ENCODE data around the gene IFIT3. TPM values are rescaled to one million over a fixed set of nuclear protein-coding genes. Genes with fewer than 3 reads are reported as not detected.
A peak's percentile ranks its signal among the peaks of the same experiment; 100 is the strongest.
"Not testable (repeated sequence)": the region's sequence is repeated elsewhere in the genome, so short reads cannot be mapped to it uniquely, and the experiment has no call there.

IFIT3 gene
- total RNA-seq, 1 experiment from 2014 or later = 32.0 TPM

GRCh38 chr10:89303161-89303560 is 24.6 kb upstream of the IFIT3 start:
- DNase-seq (ENCODE audit: low read depth) = no peak

GRCh38 chr10:89304026-89304425 is 23.8 kb upstream of the IFIT3 start:
- DNase-seq (ENCODE audit: low read depth) = no peak

DNA sequence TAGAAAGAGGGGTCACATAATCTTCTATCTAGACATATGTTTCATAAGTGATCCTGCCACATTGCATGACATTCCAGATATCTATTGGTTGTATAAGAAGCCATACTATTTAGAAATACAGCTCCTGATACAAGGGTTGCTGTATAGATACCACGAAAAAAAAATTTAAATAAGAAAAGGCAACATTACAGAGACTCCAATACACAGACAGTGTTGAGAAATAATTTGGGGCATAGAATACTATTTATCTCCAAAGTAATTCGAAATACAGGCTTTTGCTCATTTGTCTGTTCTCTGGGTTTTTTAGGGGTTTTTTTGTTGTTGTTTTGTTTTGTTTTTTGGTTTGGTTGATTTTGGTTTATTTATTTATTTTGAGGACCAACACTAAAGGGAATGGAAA is 23.4 kb upstream of the IFIT3 start:
- DNase-seq (ENCODE audit: low read depth) = no peak

DNA sequence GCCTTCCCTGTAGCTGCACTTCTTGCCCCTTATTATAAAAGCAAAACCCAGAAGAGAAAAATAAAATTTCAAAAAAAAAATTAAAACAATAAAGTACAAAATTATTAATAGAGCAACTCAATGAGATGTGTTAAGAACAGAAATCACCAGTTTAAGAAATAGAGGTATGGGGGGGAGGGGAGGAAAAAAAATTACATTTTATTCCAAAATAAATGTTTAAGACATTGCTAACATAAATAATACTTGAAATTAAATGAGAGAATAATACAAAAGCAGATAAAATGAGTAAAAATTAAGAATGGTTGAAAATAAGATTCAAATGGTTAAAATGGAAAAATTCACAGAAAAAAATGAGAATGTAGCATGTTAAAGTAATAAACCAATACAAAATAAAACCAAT is 22.9 kb upstream of the IFIT3 start:
- DNase-seq (ENCODE audit: low read depth) = no peak

DNA sequence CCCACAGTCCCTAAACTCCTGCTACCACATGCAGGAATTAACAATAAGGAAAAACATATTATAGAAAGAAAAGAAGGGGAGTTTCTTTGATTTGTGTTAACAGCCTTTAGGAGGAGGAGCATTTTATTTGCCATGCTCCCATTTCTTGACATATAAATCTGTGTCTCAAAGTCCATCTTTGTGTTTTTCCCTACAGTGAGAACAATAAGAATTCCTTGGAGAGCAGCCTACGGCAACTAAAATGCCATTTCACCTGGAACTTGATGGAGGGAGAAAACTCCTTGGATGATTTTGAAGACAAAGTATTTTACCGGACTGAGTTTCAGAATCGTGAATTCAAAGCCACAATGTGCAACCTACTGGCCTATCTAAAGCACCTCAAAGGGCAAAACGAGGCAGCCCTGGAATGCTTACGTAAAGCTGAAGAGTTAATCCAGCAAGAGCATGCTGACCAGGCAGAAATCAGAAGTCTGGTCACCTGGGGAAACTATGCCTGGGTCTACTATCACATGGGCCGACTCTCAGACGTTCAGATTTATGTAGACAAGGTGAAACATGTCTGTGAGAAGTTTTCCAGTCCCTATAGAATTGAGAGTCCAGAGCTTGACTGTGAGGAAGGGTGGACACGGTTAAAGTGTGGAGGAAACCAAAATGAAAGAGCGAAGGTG is 21.9 kb upstream of the IFIT3 start:
- DNase-seq (ENCODE audit: low read depth) = no peak

GRCh38 chr10:89306434-89307268 is 21.1 kb upstream of the IFIT3 start:
- DNase-seq (ENCODE audit: low read depth) = no peak

GRCh38 chr10:89307269-89307577 is 20.6 kb upstream of the IFIT3 start:
- DNase-seq (ENCODE audit: low read depth) = no peak

- DNase-seq (ENCODE audit: low read depth) = no peak
These were observed 19.5 kb upstream of the IFIT3 start for GRCh38 chr10:89308266-89308665.

- DNase-seq (ENCODE audit: low read depth) = no peak
These were observed 19.1 kb upstream of the IFIT3 start for GRCh38 chr10:89308736-89309135.

DNA sequence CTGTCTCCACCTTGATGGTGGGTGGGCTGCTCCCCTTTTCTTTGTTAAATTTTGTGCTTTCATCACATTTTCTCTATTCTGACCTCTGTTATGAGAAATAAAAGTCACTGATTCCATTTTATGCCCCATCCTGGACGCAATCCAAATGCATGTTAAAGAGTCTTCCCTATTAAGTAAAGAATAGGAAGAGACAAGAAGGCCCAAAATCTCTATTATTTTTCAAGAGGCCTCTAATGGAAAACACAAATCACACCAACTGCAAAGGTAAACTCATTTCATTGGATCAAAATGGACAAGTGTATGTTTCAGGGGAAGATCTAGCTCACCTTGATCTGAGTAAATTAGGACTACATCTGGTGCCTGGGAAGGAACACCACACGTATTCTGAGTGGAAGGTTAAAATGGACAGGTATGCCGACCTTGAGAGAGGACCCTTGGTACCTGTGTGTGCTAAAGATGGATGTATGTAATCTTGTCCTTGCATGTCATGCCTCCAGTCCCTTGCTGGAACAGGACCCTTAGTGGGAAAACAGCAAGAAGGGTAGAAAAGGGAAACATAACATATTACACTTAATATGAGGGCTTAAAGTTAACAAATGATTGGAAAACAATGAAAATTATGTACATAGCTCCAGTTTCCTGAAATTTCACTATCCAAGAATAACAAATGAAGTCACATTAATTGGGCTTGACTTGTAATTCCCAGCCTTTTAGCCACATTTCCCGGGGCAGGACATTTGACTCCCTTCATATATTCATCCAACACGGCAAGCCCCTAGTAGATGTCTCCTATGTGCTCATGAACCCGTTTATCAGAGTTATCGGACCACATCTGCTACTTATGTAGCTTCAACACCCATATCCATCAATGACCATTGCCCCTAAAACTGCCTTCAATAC is 18.4 kb upstream of the IFIT3 start:
- DNase-seq (ENCODE audit: low read depth) = no peak

DNA sequence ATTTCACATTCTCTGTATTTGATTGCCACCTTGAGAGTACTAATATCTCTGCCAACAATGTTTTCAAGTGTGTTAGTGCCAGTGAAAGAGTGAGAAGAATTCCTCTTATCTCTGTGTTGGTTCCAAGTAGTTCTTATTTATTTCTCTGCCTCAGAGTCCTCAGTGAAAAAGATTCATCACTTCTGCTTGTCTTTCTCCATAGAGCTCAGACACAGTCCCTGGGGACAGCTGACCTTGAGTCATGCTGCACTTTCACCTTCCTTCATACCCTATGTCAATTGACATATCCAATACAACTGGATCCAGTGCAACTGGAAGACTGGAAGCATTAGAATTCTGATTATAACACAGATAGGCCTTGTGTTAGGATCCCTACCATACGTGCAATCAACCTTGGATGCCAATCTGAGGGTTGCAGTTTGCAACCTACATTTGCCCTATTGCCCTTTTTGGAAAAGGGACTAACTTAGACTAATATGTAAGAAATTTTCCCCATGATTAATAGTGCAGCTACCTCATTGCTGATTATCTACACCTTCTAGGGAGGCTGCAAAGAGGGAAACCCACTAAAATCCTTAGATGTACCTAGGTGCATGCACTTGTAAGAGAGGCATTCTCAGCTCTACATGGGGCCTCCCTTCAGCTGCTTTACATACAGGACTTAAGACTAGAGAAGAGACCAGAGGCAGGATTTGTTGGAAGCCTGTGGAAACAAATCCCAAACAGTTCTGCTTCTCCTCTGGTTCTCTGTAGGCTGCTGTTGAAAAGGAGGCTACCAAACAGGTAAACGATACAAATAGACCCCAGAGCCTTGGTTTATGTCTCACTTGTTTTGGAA is 17.5 kb upstream of the IFIT3 start:
- DNase-seq (ENCODE audit: low read depth) = peak; percentile 39

DNA sequence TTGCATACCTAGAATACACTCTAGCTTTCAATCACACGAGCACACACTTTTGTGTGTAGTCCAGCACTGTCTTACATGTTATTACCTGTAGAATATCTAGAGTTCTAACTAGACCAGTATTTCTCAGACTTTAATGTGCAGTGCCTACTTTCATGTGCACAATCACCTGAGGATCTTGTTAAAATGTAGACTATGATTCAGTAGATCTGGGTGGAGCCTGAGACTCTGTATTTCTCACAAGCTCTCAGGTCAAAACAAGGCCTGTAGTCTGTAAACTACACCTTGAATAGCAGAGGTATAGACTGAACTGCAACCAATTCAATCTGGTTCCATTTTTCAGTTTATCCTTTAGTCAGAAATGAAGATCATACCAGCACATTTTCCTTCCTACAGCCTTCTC is 14.8 kb upstream of the IFIT3 start:
- DNase-seq (ENCODE audit: low read depth) = no peak

DNA sequence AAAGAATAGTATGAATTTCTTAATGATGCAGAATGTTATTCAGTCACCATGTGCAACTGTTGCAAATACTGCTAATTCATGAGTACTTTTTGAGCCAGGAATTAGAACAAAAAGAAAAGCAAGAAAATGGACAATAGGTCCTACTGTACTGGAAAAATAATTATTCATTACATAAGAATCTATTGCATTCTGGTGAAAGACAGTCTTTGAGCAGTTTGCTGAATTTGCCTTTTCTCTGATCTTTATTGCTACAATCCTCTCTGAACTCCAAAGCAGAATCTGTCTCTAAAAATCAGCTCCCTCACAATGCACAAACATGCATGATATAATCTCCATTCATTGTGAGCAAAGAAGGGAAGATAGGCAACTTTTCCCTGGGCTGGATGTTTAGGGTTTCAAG is 13.1 kb upstream of the IFIT3 start:
- no peak for DNase-seq (ENCODE audit: low read depth)

DNA sequence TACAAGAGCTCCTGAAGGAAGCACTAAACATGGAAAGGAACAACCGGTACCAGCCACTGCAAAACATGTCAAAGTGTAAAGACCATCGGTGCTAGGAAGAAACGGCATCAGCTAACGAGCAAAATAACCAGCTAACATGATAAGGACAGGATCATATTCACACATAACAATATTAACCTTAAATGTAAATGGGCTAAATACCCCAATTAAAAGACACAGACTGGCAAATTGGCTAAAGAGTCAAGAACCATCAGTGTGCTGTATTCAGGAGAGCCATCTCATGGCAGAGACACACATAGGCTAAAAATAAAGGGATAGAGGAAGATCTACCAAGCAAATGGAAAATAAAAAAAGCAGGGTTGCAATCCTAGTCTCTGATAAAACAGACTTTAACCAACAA is 9.8 kb upstream of the IFIT3 start:
- not testable (repeated sequence) for DNase-seq (ENCODE audit: low read depth)

DNA sequence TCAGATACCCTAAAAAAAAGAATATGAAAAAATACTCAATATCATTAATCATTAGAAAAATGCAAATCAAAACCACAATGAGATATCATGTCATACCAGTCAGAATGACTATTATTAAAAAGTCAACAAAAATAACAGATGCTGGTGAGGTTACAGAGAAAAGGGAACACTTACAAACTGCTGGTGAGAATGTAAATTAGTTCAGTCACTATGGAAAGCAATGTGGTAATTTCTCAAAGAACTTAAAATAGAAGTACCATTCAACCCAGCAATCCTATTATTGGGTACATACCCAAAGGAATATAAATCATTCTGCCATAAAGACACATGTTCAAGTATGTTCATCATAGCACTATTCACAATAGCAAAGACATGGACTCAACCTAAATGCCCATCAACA is 2.7 kb upstream of the IFIT3 start:
- DNase-seq (ENCODE audit: low read depth) = not testable (repeated sequence)

DNA sequence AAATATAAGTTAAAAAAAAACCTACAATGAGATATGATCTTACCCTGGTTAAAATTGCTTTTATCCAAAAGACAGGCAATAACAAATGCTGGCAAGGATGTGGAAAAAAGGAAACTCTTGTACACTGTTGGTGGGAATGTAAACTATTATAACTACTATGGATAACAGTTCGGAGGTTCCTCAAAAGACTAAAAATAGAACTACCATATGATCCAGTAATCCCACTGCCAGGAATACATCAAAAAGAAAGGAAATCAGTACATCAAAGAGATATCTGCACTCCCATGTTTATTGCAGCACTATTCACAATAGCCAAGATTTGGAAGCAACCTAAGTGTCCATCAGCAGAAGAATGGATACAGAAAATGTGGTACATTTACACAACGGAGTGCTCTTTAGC is 1.9 kb upstream of the IFIT3 start:
- not testable (repeated sequence) for DNase-seq (ENCODE audit: low read depth)

- DNase-seq (ENCODE audit: low read depth) = no peak
These were observed 1.4 kb downstream of the IFIT3 start for GRCh38 chr10:89329151-89329550.

GRCh38 chr10:89330014-89330413 is 2.2 kb downstream of the IFIT3 start:
- not testable (repeated sequence) for DNase-seq (ENCODE audit: low read depth)

- no peak for DNase-seq (ENCODE audit: low read depth)
These were observed 2.9 kb downstream of the IFIT3 start for GRCh38 chr10:89330537-89331212.

GRCh38 chr10:89331487-89332122 is 3.8 kb downstream of the IFIT3 start:
- not testable (repeated sequence) for DNase-seq (ENCODE audit: low read depth)

Data from LHCN-M2 (cell line).